Measurements from ENCODE around the gene GRN.

DNA sequence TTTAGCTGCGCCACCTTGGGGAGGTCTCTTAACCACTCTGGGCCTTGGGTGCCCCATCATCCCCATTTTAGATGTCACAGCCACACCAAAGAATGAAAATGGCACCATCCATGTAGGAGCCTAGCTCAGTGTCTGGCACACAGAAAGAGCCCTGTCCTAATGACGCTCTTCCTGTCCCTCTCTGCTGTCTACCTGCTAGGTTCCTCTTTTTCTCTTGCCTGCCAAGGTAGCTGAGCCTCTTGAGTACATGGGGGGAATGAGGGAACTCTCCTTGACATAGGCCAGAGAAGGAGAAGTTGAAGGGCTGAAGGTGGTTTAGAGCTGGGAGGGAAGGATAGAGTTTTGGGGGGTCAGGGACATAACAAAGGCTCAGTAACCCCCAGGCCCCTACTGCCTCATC, 34.9 kb upstream of the GRN start:
- TF ChIP-seq KLF6 (CRISPR knock-in tag; IDR thresholded peaks at IDR 0.05; ENCODE audit: borderline replicate concordance) (no peak), EGR1 (conservative IDR thresholded peaks at IDR 0.05) (no peak), ARHGAP35 (IDR thresholded peaks at IDR 0.05; ENCODE audit: partially characterized antibody) (no peak), ZEB2 (IDR thresholded peaks at IDR 0.05) (no peak), ILF3 (IDR thresholded peaks at IDR 0.05; ENCODE audit: borderline replicate concordance) (no peak), NR3C1 (CRISPR knock-in tag; IDR thresholded peaks at IDR 0.05) (no peak), HINFP (tag; conservative IDR thresholded peaks at IDR 0.05; ENCODE audit: low read depth) (no peak), HDAC2 (IDR thresholded peaks at IDR 0.05) (no peak), POLR2AphosphoS5 (IDR thresholded peaks at IDR 0.05; ENCODE audit: control insufficient read depth, insufficient read depth, low read depth, low read length) (no peak), YY1 (IDR thresholded peaks at IDR 0.05; ENCODE audit: borderline replicate concordance in 1 of 3, control insufficient read depth in 1 of 3, extremely low read depth in 1 of 3, insufficient read depth in 3 of 3, insufficient read length in 1 of 3, insufficient replicate concordance in 2 of 3, low read depth in 1 of 3, low read length in 2 of 3) (no peak), CTCF (IDR thresholded peaks at IDR 0.05 in 2 of 3, conservative IDR thresholded peaks at IDR 0.05 in 1 of 3; ENCODE audit: insufficient read depth in 2 of 3, low read depth in 1 of 3, low read length in 3 of 3) (no peak)
- TF ChIP-seq, protein P1, sequence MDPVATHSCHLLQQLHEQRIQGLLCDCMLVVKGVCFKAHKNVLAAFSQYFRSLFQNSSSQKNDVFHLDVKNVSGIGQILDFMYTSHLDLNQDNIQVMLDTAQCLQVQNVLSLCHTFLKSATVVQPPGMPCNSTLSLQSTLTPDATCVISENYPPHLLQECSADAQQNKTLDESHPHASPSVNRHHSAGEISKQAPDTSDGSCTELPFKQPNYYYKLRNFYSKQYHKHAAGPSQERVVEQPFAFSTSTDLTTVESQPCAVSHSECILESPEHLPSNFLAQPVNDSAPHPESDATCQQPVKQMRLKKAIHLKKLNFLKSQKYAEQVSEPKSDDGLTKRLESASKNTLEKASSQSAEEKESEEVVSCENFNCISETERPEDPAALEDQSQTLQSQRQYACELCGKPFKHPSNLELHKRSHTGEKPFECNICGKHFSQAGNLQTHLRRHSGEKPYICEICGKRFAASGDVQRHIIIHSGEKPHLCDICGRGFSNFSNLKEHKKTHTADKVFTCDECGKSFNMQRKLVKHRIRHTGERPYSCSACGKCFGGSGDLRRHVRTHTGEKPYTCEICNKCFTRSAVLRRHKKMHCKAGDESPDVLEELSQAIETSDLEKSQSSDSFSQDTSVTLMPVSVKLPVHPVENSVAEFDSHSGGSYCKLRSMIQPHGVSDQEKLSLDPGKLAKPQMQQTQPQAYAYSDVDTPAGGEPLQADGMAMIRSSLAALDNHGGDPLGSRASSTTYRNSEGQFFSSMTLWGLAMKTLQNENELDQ (CRISPR knock-in tag; IDR thresholded peaks at IDR 0.05; ENCODE audit: borderline replicate concordance), result no peak
- TF ChIP-seq, protein P2, sequence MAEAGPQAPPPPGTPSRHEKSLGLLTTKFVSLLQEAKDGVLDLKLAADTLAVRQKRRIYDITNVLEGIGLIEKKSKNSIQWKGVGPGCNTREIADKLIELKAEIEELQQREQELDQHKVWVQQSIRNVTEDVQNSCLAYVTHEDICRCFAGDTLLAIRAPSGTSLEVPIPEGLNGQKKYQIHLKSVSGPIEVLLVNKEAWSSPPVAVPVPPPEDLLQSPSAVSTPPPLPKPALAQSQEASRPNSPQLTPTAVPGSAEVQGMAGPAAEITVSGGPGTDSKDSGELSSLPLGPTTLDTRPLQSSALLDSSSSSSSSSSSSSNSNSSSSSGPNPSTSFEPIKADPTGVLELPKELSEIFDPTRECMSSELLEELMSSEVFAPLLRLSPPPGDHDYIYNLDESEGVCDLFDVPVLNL (CRISPR knock-in tag; IDR thresholded peaks at IDR 0.05; ENCODE audit: low read depth), result no peak
- TF ChIP-seq, protein P3, sequence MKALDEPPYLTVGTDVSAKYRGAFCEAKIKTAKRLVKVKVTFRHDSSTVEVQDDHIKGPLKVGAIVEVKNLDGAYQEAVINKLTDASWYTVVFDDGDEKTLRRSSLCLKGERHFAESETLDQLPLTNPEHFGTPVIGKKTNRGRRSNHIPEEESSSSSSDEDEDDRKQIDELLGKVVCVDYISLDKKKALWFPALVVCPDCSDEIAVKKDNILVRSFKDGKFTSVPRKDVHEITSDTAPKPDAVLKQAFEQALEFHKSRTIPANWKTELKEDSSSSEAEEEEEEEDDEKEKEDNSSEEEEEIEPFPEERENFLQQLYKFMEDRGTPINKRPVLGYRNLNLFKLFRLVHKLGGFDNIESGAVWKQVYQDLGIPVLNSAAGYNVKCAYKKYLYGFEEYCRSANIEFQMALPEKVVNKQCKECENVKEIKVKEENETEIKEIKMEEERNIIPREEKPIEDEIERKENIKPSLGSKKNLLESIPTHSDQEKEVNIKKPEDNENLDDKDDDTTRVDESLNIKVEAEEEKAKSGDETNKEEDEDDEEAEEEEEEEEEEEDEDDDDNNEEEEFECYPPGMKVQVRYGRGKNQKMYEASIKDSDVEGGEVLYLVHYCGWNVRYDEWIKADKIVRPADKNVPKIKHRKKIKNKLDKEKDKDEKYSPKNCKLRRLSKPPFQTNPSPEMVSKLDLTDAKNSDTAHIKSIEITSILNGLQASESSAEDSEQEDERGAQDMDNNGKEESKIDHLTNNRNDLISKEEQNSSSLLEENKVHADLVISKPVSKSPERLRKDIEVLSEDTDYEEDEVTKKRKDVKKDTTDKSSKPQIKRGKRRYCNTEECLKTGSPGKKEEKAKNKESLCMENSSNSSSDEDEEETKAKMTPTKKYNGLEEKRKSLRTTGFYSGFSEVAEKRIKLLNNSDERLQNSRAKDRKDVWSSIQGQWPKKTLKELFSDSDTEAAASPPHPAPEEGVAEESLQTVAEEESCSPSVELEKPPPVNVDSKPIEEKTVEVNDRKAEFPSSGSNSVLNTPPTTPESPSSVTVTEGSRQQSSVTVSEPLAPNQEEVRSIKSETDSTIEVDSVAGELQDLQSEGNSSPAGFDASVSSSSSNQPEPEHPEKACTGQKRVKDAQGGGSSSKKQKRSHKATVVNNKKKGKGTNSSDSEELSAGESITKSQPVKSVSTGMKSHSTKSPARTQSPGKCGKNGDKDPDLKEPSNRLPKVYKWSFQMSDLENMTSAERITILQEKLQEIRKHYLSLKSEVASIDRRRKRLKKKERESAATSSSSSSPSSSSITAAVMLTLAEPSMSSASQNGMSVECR (CRISPR knock-in tag; IDR thresholded peaks at IDR 0.05), result no peak

Measured in K562 (cell line).